GM12801 (cell line): Measurements from ENCODE around the gene NAP1L5.

Experiments used
- CTCF ChIP-seq: IDR thresholded peaks from one replicate; pipeline ENCODE4 v1.5.1; 2011; ENCODE audit warnings: control low read depth; ENCODE audit not compliant: insufficient read length; ENCODE audit errors: extremely low read depth

The NAP1L5 gene

GRCh38 chr4:88690355-88690754 is 7.3 kb downstream of the NAP1L5 start:
- no peak for TF ChIP-seq CTCF

GRCh38 chr4:88681209-88681608 is 16.4 kb downstream of the NAP1L5 start:
- no peak for TF ChIP-seq CTCF

GRCh38 chr4:88675543-88675942 is 22.1 kb downstream of the NAP1L5 start:
- no peak for TF ChIP-seq CTCF

GRCh38 chr4:88674979-88675378 is 22.6 kb downstream of the NAP1L5 start:
- no peak for TF ChIP-seq CTCF

GRCh38 chr4:88674565-88674964 is 23.1 kb downstream of the NAP1L5 start:
- TF ChIP-seq CTCF: no peak

- TF ChIP-seq CTCF: no peak
These were observed 23.7 kb downstream of the NAP1L5 start for GRCh38 chr4:88673886-88674285.

GRCh38 chr4:88672987-88673386 is 24.6 kb downstream of the NAP1L5 start:
- TF ChIP-seq CTCF: no peak

GRCh38 chr4:88661739-88662138 is 35.9 kb downstream of the NAP1L5 start:
- no peak for TF ChIP-seq CTCF
